K562 (cell line): ENCODE data around the gene ANKRD34A. TPM values are rescaled to one million over a fixed set of nuclear protein-coding genes. Genes with fewer than 3 reads are reported as not detected.

Experiments
- ATAC-seq: fragments of 200-7000 bp; cut with Tn5 transposase; 3 replicates; pipeline ENCODE4 v1.9.1; 2020; ENCODE audit warnings: moderate library complexity
- BruUV-seq: library from RNA; stranded (reverse); fragments of 400-500 nt; replicated peaks from 2 replicates; lab custom pipeline; 2021; lab: Mats Ljungman, UMichigan
- CTCF ChIA-PET: fragments of 300-600 bp; formaldehyde crosslinking; extraction: SDS; loops from one replicate; lab custom pipeline; 2021; ENCODE audit warnings: low intra/inter-chr PET ratio; lab: Yijun Ruan, JAX
- POLR2A ChIA-PET: fragments of 300-600, 350-650 bp; sonication (Branson Sonifier 250); formaldehyde crosslinking; extraction: SDS; loops from one replicate; lab custom pipeline; 2021; ENCODE audit warnings: antibody characterized with exemption, inconsistent platforms; lab: Yijun Ruan, JAX
- DNase-seq, 4 experiments: peaks; one replicate each; pipeline versions ENCODE4 v3.0.0 to v3.0.0-alpha.2; 2011 to 2018; ENCODE audit warnings: low spot score in 3 of 4, mixed read lengths in 3 of 4; ENCODE audit errors: extremely low read depth in 1 of 4
- FAIRE-seq: peaks from 2 replicates; lab custom pipeline; 2011; peaks lifted over from hg19 to GRCh38; lab: Jason Lieb, UNC
- H2AFZ ChIP-seq: 2 replicates; pipeline ENCODE4 v1.6.0; 2011; ENCODE audit warnings: low read depth, low read length, control low read depth, inconsistent platforms
- H3K27ac ChIP-seq: fragments of 200-600 bp; 3 replicates; pipeline ENCODE4 v1.8.0; 2011; ENCODE audit warnings: low read depth, mild to moderate bottlenecking, control low read depth, inconsistent platforms, low read length, moderate library complexity, mixed read lengths; ENCODE audit errors: extremely low read depth
- H3K27me3 ChIP-seq, 2 experiments: fragments of 300-600 bp in 1 of 2; 2 replicates in 1 of 2; 3 replicates in 1 of 2; pipeline versions ENCODE4 v1.6.0 to v1.8.0; 2011; ENCODE audit warnings: inconsistent platforms in 2 of 2, low read length in 2 of 2, mild to moderate bottlenecking in 1 of 2, mixed read lengths in 1 of 2, moderate library complexity in 1 of 2; ENCODE audit not compliant: control insufficient read depth in 2 of 2, insufficient read depth in 2 of 2
- H3K36me3 ChIP-seq: fragments of 300-600 bp; 3 replicates; pipeline ENCODE4 v1.8.0; 2011; ENCODE audit warnings: mild to moderate bottlenecking, low read length, inconsistent platforms; ENCODE audit not compliant: control insufficient read depth, insufficient read depth
- H3K4me1 ChIP-seq, 2 experiments: fragments of 200-600 bp in 1 of 2; replicated peaks in 1 of 2; 2 replicates in 1 of 2; 3 replicates in 1 of 2; pipeline versions ENCODE4 v1.5.1 to v1.8.0; 2011; ENCODE audit warnings: inconsistent platforms in 2 of 2, low read length in 2 of 2, mild to moderate bottlenecking in 1 of 2, mixed read lengths in 1 of 2, moderate library complexity in 1 of 2; ENCODE audit not compliant: control insufficient read depth in 2 of 2, insufficient read depth in 2 of 2
- H3K4me2 ChIP-seq: 2 replicates; pipeline ENCODE4 v1.6.1; 2011; ENCODE audit warnings: low read length, control low read depth, inconsistent platforms, mixed read lengths; ENCODE audit not compliant: insufficient read depth
- H3K4me3 ChIP-seq: fragments of 200-600 bp; sonication (generic), shearing (Covaris generic); 2 replicates; pipeline ENCODE4 v1.5.1; 2016; ENCODE audit warnings: control low read depth, inconsistent platforms
- H3K79me2 ChIP-seq: fragments of 200-600 bp; 3 replicates; pipeline ENCODE4 v1.8.0; 2011; ENCODE audit warnings: low read length, inconsistent platforms; ENCODE audit not compliant: control insufficient read depth, insufficient read depth
- H3K9ac ChIP-seq, 2 experiments: 2 replicates each; pipeline versions ENCODE4 v1.6.0 to v1.6.1; 2011; ENCODE audit warnings: low read depth in 2 of 2, low read length in 2 of 2, control low read depth in 1 of 2, inconsistent platforms in 1 of 2, mild to moderate bottlenecking in 1 of 2, mixed read lengths in 1 of 2; ENCODE audit not compliant: insufficient read depth in 1 of 2
- H3K9me1 ChIP-seq: one replicate; pipeline ENCODE4 v1.6.0; 2011; ENCODE audit warnings: inconsistent platforms, mild to moderate bottlenecking, low read length, moderate library complexity; ENCODE audit not compliant: control insufficient read depth, insufficient read depth
- H3K9me3 ChIP-seq: replicated peaks from 2 replicates; pipeline ENCODE4 v1.5.1; 2011; ENCODE audit warnings: low read depth, low read length, inconsistent platforms; ENCODE audit not compliant: control insufficient read depth, insufficient read depth
- H4K20me1 ChIP-seq: replicated peaks from 2 replicates; pipeline ENCODE4 v1.6.1; 2011; ENCODE audit warnings: low read length, inconsistent platforms, mixed read lengths; ENCODE audit not compliant: control insufficient read depth, insufficient read depth
- CBFA2T3 ChIP-seq: fragments of 450-650 bp; IDR thresholded peaks from 2 replicates; pipeline ENCODE4 v1.6.1; 2017
- CBX2 ChIP-seq: fragments of 200-600 bp; sonication (generic); IDR thresholded peaks from one replicate; pipeline ENCODE4 v1.6.1; 2012; ENCODE audit warnings: mild to moderate bottlenecking, low read length, inconsistent platforms; ENCODE audit not compliant: insufficient read depth, poor library complexity, severe bottlenecking
- ELF1 ChIP-seq: fragments of 200-800 bp; sonication (Bioruptor generic); IDR thresholded peaks from 2 replicates; pipeline ENCODE4 v1.6.1; 2016; ENCODE audit warnings: missing genetic modification characterization, missing compliant biosample characterization
- ESRRA ChIP-seq: fragments of 450-650 bp; IDR thresholded peaks from 2 replicates; pipeline ENCODE4 v1.6.1; 2014; ENCODE audit warnings: low read depth, mild to moderate bottlenecking, moderate library complexity, borderline replicate concordance
- GATAD2A ChIP-seq: fragments of 450-650 bp; IDR thresholded peaks from 2 replicates; pipeline ENCODE4 v1.6.1; 2017
- GTF2E2 ChIP-seq: fragments of 200-800 bp; sonication (Bioruptor generic); IDR thresholded peaks from 2 replicates; pipeline ENCODE4 v1.6.1; 2016; ENCODE audit warnings: missing genetic modification characterization, missing compliant biosample characterization
- L3MBTL2 ChIP-seq: fragments of 450-650 bp; IDR thresholded peaks from 2 replicates; pipeline ENCODE4 v1.6.1; 2016; ENCODE audit warnings: mild to moderate bottlenecking, moderate library complexity
- MEF2D ChIP-seq: conservative IDR thresholded peaks from 2 replicates; pipeline ENCODE4 v1.6.1; 2016; ENCODE audit warnings: low read depth, missing genetic modification characterization, missing compliant biosample characterization
- NR2C2 ChIP-seq, 2 experiments: fragments of 200-800 bp in 1 of 2; sonication (Bioruptor generic) in 1 of 2; sonication (generic) in 1 of 2; formaldehyde crosslinking in 1 of 2; IDR thresholded peaks; 2 replicates each; pipeline versions ENCODE4 v1.6.1 to v1.8.0; 2016 to 2022; ENCODE audit warnings: mild to moderate bottlenecking in 1 of 2, missing compliant biosample characterization in 1 of 2, missing genetic modification characterization in 1 of 2, missing genetic modification reagents in 1 of 2
- POLR3A ChIP-seq: IDR thresholded peaks from 2 replicates; pipeline ENCODE4 v1.6.1; 2011; ENCODE audit warnings: borderline replicate concordance, mild to moderate bottlenecking, moderate library complexity; ENCODE audit not compliant: insufficient read length, insufficient read depth; ENCODE audit errors: extremely low read depth
- TSC22D4 ChIP-seq: fragments of 450-650 bp; IDR thresholded peaks from 2 replicates; pipeline ENCODE4 v1.6.1; 2016; ENCODE audit warnings: missing genetic modification characterization, missing biosample characterization, control low read depth
- ZC3H8 ChIP-seq: fragments of 450-650 bp; IDR thresholded peaks from 2 replicates; pipeline ENCODE4 v1.6.1; 2017
- ZNF146 ChIP-seq: IDR thresholded peaks from one replicate; pipeline ENCODE4 v1.6.1; 2018; ENCODE audit warnings: missing compliant biosample characterization; ENCODE audit not compliant: unreplicated experiment
- ZNF24 ChIP-seq: fragments of 450-650 bp; IDR thresholded peaks from 2 replicates; pipeline ENCODE4 v1.6.1; 2016
- ZNF75A ChIP-seq: fragments of 450-650 bp; formaldehyde crosslinking; IDR thresholded peaks from 2 replicates; pipeline ENCODE4 v1.4.0; 2020; ENCODE audit warnings: mild to moderate bottlenecking
- ZSCAN29 ChIP-seq: fragments of 450-650 bp; IDR thresholded peaks from 2 replicates; pipeline ENCODE4 v1.6.1; 2017
- WGBS: fragments of 100-300 bp; shearing (Covaris generic); methylation state at CpG from one replicate; pipeline ENCODE4 v1.1.6; 2016; ENCODE audit warnings: low coverage, mixed read lengths; ENCODE audit not compliant: insufficient coverage; ENCODE audit errors: missing lambda C conversion rate; 5-methylcytosine and 5-hydroxymethylcytosine counted together
- in situ Hi-C: fragments of 300-500 bp; cut with MboI; formaldehyde crosslinking; loops from 4 replicates; pipeline ENCODE4 v1.15.0; 2018; ENCODE audit warnings: inconsistent platforms, mixed read lengths
- intact Hi-C: fragments of 100-400 bp; cut with micrococcal nuclease; formaldehyde crosslinking; loops from 2 replicates; pipeline ENCODE4 v1.14.2; 2022
- polyA plus RNA-seq, 8 experiments: library from polyadenylated mRNA; depleted of rRNA in 4 of 8; stranded (reverse) in 5 of 8; unstranded in 3 of 8; fragments of >200 nt; fragmentation: Nextera tagmentation in 2 of 8; fragmentation: Illumina TruSeq in 1 of 8; extraction: Ambion mirVana in 2 of 8; extraction: Trizol in 1 of 8; gene quantifications; 2 replicates each; pipeline versions ENCODE4 v1.2.1 to v1.2.3, GENCODE V29; 2011 to 2014; ENCODE audit warnings: inconsistent platforms in 1 of 8, missing spikeins in 1 of 8
- total RNA-seq, 7 experiments: library from RNA; depleted of rRNA in 6 of 7; stranded (reverse); fragments of >200 nt in 6 of 7; fragmentation: Illumina TruSeq in 2 of 7; extraction: Trizol in 2 of 7; gene quantifications; 2 replicates each; pipeline versions ENCODE4 v1.2.1 to v1.2.3, GENCODE V29; 2011 to 2021; ENCODE audit warnings: low replicate concordance in 1 of 7
- TF ChIP-seq, protein P1 (sequence below), 2 experiments: IDR thresholded peaks; 2 replicates each; pipeline ENCODE4 v1.6.1; 2011; ENCODE audit warnings: borderline replicate concordance in 1 of 2, control low read depth in 1 of 2, low read depth in 1 of 2, low read length in 1 of 2, mild to moderate bottlenecking in 1 of 2, mixed read lengths in 1 of 2, moderate library complexity in 1 of 2; ENCODE audit not compliant: insufficient read depth in 1 of 2, insufficient read length in 1 of 2, poor library complexity in 1 of 2, severe bottlenecking in 1 of 2; ENCODE audit errors: extremely low read depth in 1 of 2
- TF ChIP-seq, protein P2 (sequence below): fragments of 250-450 bp; sonication (Bioruptor Pico); IDR thresholded peaks from 2 replicates; pipeline ENCODE4 v1.4.0; 2020; ENCODE audit warnings: mild to moderate bottlenecking, moderate library complexity

ANKRD34A gene
- total and polyA plus RNA-seq, 9 of the 15 experiments (the other 6 are each of a cell fraction or from before 2014, with no cell fraction given), result 0.06 to 1.6 (median 0.43) TPM

DNA sequence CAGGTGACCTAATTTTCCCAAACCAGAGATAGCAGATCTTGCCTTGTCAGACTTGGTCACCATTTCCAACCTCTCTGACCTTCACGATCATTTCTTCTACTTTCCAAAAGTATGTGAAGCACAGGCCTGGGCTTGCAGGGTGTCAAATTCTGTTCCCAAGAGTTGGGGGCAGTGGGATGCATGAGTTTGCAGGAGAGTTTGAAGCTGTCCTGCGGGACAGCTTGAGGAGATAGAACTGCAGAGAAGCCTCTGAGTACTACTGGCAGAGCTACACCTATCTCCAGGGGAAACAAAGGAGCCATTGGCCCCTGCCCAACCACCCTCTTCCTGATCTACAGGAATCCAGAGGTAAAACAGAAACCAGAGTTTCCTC is 20.7 kb upstream of the ANKRD34A start:
- H3K27ac ChIP-seq, result peak overlapping the region; percentile 57; the same call in 2 of the 3 replicates
- H2AFZ ChIP-seq, result peak overlapping the region; percentile 73
- FAIRE-seq, result no peak
- peaks cover 5% of the 10 kb centered on the region; the same call in 2 of the 3 replicates for H3K79me2 ChIP-seq
- H3K9ac ChIP-seq, result peak overlapping the region; percentile 38 to 78; a peak in 3 of 4 replicates
- CTCF ChIA-PET, result no interaction called here
- BruUV-seq, result no TSS peak
- intact Hi-C loops, result no loop called here
- 11% methylated on average over 2 of the region's 2 CpGs for WGBS
- in situ Hi-C loops, result no loop called here
- H3K4me1 ChIP-seq, result peaks cover 17 to 58% of the 10 kb centered on the region in 2 experiments
- POLR2A ChIA-PET, result interaction anchor here (1.0 to 15.5 kb wide), 8 partner anchors 8 to 77 kb away, joined by 3 to 320 read pairs (median 4); partner anchors contain the start of genes ANKRD34A, POLR3GL and TXNIP
- H3K4me3 ChIP-seq, result no peak overlapping the region
- ATAC-seq, result peak; percentile 4; the same call in 2 of the 3 replicates
- H3K4me2 ChIP-seq, result peak overlapping the region; percentile 51
- no peaks in the 10 kb centered on the region; the same call in 2 of the 3 replicates for H3K36me3 ChIP-seq
- H3K9me3 ChIP-seq, result no peaks in the 10 kb centered on the region
- no peaks in the 10 kb centered on the region for H4K20me1 ChIP-seq
- no peaks in the 10 kb centered on the region for H3K9me1 ChIP-seq
- H3K27me3 ChIP-seq, result no peaks in the 10 kb centered on the region
- DNase-seq, result no peak
- no peak for TF ChIP-seq TSC22D4 (tag)
- TF ChIP-seq, protein P1, sequence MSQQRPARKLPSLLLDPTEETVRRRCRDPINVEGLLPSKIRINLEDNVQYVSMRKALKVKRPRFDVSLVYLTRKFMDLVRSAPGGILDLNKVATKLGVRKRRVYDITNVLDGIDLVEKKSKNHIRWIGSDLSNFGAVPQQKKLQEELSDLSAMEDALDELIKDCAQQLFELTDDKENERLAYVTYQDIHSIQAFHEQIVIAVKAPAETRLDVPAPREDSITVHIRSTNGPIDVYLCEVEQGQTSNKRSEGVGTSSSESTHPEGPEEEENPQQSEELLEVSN (IDR thresholded peaks at IDR 0.05; ENCODE audit: borderline replicate concordance in 1 of 2, extremely low read depth in 1 of 2, insufficient read depth in 1 of 2, insufficient read length in 1 of 2, low read depth in 1 of 2, low read length in 1 of 2, poor library complexity in 1 of 2, severe bottlenecking in 1 of 2), result no peak
- TF ChIP-seq ELF1 (tag), result no peak
- no peak for TF ChIP-seq NR2C2 (CRISPR knock-in tag; IDR thresholded peaks at IDR 0.05)
- TF ChIP-seq NR2C2 (tag; IDR thresholded peaks at IDR 0.05), result no peak; the same call in 1 of the 2 replicates
- TF ChIP-seq POLR3A, result no peak
- no peak for TF ChIP-seq CBFA2T3
- peak; percentile 9; the same call in 1 of the 2 replicates for TF ChIP-seq L3MBTL2
- TF ChIP-seq ZC3H8, result no peak
- TF ChIP-seq, protein P2, sequence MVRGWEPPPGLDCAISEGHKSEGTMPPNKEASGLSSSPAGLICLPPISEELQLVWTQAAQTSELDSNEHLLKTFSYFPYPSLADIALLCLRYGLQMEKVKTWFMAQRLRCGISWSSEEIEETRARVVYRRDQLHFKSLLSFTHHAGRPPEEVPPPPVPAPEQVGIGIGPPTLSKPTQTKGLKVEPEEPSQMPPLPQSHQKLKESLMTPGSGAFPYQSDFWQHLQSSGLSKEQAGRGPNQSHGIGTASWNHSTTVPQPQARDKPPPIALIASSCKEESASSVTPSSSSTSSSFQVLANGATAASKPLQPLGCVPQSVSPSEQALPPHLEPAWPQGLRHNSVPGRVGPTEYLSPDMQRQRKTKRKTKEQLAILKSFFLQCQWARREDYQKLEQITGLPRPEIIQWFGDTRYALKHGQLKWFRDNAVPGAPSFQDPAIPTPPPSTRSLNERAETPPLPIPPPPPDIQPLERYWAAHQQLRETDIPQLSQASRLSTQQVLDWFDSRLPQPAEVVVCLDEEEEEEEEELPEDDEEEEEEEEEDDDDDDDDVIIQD (CRISPR knock-in tag), result no peak
- TF ChIP-seq ZNF24, result 0 out of 2 replicates have a peak, but pooled peaks have one; percentile 26
- no peak for TF ChIP-seq ZSCAN29
- TF ChIP-seq GATAD2A, result peak; percentile 52; the same call in 1 of the 2 replicates
- no peak; the same call in 1 of the 2 replicates for TF ChIP-seq MEF2D
- TF ChIP-seq ESRRA, result peak; percentile 67; the same call in 1 of the 2 replicates
- no peak; the same call in 1 of the 2 replicates for TF ChIP-seq ZNF75A (CRISPR knock-in tag)
- TF ChIP-seq CBX2, result no peak
- no peak for TF ChIP-seq ZNF146 (CRISPR knock-in tag)
- TF ChIP-seq GTF2E2 (tag), result 0 out of 2 replicates have a peak, but pooled peaks have one; percentile 18
